Stimulated activated CD8-positive, alpha-beta memory T cell treated with anti-CD3 and anti-CD28 coated beads, Interleukin-4, amount 100 ng/mL, for 24 hours (primary cell): ENCODE results near the gene RRBP1.

Source experiments
- DNase-seq: peaks from one replicate; pipeline ENCODE4 v3.0.0-alpha.2; 2020; ENCODE audit warnings: low read depth

The RRBP1 gene

DNA sequence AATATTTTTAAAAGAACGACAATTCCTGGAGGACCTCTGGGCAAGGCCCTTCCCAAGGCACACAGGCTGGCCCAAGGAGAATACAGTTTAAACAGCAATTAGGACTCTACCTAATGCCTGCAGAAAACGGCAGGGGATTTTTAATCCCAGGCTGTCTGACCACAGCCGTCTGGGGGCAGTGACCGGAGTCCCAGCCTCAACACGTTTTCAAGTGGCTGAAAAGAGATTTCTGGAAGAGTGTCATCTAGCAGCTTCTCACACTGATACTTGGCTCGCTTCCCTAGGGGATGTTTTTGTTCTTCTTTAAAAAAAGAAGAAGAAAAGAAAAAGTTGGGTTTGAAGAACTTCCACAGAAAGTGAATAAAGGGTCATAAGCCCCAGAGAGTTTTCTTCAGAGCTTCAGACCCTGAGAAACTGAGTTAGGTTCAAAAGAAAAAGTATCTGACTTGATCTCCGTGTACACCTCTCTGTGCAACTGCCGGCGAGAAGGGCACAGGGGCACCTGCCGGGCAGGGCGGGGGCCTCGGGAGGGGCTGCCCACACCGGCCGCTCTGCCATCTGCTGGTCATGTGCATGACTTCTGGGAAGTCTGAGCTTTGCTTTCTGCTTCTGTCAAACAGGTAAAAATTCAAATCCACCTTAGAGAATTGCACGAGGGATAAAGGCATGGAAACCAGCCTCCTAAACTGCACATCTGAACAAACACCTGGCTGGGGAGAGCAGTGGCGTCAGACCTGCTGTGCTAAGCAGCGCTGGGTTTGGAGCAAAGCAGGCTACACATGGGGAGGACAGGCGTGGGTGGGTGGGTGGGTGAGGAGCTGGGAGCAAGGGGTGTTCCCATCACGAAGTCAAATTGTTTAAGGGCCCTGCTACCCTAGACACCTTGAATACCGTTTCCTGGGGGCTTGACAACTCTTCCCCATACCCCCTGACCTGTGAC is 33.0 kb downstream of the RRBP1 start:
- peak; percentile 8 for DNase-seq

DNA sequence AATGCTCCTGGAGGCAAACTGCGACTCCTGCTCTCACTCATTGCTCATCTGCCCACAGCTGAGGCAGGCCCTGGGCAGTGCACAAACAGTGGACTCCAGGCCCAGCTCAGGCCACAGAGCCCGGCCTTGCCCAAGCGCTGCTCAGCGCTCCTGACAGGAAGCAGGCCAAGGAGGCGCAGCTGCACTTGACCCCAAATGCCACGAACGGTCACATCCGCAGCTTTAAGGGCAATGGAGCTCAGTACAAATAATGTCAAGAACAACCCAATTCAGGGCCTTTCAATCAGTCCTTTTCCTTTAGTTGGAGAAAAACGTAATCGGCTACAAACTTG is 33.8 kb downstream of the RRBP1 start:
- DNase-seq, result no peak

DNA sequence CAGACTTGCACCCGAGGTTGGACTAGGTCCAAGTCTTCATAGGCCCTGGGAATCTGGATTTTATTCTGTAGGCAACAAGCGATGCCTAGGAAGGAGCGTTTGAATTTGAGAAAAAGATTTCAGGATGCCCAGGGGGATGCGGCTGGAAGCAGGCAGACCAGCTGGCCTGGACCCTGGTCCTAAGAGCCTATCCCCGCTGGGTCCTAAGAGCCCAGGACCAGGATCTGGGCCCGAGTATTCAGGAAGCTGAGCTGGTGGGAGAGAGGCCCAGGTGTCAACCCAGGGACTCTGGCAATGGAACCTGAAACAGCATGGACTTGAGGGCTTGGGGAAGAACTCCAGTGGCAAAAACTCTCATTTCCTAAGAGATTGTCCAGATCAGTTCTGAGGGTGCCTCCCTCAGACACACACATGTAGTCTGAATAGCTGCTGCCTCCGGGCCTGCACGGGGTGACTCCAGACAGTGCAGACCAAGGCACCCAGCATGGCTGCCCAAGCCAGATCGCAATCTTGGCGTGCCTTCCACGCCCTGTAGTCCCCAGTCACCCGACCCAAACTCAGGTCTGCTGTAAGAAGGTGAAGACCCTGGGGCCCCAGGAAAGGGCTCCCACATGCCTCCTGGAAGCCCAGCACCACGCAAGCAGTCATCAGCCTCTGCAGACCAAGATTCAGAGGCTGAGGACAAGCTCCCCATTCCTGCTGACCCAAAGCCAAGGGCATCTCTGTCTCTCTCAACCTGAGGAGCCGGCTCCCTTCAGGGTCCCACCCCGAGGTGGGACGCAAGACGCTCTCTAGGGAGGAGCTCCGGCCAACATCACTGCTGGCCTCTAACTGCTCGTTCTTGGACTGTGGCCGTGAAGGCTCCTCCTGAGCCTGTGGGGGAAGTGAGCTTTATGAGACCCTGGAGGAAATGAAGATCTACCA is 34.4 kb downstream of the RRBP1 start:
- no peak for DNase-seq

DNA sequence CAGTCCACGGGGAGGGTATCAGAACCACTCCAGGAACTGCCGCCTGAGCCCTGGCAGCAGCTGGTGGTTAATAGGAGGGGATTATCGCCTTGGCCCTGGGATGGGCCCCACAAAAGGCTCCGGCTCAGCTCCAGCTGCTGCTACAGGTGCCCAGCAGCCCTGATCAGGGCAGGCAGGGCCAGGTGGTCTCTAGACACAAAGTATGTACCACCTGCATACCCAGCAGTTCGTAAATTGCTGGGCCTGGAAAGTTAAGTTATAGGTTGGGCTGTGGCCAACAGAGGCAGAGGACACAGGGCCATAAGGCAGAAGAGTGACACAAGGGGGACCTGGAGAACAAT is 35.1 kb downstream of the RRBP1 start:
- no peak for DNase-seq

DNA sequence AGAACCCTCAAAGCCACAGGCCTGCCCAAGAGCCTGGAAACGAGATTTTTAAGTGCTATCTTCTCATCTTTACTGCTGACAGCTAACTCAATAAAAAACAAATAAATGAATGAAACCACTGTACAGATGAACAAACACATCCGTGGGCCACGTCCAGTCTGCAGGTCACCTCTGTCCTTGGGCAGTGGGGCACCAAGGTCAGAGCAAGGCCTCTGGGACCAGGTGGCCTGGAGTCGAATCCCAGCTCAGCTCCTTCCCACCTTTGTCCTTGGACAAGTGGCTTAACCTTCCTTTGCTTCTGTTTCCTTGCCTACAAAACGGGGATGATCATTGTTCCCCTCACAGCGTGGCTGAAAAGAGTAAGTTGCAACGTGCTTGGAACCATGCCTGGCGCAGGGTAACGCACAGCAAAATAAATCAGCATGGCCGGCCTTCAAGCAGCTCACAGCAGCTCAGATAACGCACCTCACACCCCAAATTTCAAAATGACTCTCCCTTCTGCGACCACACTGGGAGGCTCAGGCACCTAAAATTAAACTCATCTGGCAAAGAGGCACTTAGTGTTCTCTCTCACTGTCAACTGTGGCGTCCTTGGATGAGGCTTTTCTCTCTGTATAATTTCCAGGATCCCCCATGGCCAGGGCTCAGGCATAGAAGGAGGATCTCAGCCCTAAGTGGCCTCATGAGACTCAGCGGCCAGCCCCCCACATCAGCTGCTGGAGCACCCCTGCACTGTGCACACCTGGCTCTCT is 35.7 kb downstream of the RRBP1 start:
- no peak for DNase-seq

DNA sequence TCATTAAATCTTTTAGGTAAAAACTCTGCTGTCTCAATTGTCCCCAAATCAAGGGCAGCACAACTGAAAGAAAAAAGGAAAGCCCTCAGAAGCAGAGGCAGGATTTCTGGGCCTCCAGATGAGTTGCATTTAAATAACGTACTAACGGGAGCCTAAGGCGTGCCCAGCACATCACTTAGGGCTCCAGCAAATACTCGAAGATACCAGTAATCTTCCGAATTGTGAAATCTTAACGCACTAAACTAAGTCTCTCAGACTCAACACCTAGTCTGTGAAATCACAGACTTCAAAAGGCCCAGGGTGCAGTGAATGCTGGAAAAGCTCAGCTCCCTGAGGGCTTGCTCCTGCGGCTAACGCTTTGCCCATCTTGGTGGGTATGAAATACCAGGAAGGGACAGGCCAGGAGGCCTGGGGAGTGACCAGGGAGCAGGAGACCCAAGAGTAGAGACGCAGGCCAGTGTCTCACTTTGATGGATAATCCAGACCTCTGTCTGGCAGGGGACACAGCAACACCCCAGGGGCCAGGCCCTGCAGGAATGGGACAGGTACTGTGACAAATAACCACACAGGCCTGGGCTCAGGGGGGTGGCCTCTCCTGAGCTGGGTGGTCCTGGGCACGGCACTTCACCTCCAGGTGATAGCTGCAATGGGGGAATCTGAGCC is 36.4 kb downstream of the RRBP1 start:
- no peak for DNase-seq

DNA sequence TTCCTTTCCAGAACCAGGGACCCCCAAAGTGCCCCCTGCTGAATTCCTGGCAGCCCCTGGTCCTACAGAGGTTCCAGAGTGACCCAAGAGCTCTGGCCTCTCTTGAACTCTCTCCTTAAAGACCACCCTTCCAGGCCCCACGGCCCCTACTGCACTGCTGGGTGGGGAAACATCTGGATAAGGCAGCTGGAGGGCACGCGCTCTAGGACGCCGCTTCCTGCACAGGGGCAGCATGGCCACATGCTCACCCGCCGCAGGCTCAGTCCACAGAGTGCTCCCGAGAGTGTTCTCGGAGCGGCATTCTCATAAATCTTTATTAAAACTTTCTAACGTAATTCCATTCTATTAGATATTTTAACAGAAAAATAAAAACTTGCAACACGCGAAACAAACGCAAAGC is 37.0 kb downstream of the RRBP1 start:
- DNase-seq, result no peak

DNA sequence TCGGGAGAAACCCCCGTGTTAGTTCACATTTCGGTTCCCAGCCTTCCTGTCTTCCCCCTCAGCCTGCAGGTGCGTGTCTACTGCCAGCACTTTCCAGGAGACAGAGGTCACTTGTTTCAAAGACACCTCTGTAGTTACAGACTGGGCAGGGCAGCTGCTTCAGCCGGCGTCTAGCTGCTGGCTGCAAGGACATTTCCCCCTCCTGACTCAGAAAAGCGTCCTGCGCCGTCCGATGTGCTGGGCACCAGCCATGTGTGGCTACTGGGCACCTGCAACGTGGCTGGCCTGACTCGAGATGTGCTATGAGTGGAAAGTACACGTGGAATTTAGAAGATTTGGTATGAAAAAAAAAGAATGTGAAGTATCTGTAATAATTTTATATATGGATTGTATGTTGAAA is 37.6 kb downstream of the RRBP1 start:
- DNase-seq, result no peak

DNA sequence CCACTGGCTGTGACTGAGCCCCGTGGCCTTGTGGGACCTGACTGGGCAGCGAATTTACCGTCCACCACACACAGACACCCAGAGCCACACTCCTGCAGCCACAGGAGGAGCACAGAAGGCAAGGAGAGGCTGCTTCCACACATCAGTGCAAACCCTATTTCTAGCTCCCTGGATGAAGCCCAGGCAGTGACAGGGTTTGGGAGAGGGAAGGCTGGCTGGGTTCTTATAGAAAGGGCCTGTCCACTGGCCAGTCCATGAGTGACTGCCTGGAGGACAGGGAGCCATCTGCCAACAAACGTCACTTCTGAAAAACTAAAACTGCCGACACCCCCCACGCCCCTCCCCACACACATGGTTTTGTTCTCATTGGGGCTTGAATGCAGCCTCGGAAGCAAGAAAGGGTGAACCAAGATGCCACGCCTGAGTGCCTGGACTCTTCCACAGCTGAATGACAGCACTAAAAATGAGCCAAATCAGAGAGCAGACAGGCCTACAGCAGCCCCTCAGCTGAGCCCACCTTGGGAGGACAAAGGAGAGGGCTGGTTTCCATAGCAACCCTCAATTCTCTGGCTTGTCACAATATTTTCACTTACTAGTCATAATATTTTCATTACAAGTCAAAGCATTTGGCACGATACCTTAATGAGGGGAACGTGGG is 38.4 kb downstream of the RRBP1 start:
- no peak for DNase-seq

DNA sequence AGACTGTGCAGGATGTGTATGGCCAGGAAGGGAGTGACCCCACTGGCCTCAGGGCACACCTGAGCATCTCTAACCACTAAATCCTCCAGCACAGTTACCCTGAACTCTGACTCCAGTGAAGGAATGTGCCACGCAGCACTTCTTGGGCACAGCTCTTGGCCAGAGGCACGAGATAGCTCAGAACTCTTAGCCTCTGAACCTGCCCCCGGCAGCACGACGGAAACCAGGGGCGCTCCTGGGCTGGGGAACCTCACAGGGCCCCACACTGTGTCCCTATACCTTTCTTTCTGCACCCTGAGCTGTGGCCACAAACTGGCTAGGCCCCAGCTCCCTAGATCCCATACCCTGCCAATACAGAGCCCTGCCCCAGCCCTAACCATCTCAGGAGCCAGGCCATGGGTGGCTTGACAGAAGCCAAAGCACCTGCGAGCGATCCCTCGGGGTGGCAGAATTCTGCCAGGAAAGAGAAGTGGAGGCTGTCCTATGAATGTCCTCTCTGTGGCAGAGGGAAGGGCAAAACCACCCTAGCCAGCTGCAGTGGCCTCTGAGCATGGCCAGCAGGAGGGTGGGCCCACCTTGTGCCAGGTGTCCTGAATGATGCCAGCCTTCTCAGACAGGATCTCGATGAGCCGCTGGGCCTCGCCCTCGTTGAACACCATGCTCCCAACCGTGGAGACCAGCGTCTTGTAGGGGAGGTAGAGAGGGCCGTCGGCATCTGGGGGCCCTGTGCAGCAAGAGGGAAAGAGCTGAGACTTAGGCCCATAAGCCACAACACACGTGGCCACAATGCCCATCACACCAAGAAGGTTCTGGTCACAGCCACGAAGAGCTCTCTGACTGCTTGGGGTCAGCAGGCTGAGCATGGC is 39.4 kb downstream of the RRBP1 start:
- no peak for DNase-seq

DNA sequence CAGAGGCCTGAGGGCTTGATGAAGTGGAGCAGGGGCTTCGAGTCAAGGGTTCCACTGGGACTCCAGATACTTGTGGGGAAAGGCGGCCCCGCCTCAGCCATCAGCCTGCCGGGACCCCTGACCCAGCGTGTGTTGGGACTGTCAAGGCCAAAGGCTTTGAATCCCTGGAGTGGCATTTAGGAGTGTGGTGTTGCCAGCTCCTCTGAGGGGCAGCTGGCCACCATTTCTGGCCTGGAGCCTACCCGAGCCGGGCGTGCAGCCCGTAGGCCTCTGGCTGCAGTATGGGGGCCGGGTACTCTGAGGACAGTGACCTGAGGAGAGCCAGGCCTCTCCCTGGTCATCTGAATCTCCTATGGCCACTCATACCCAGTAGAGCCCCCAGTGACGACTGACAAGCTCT is 40.0 kb downstream of the RRBP1 start:
- DNase-seq, result no peak

DNA sequence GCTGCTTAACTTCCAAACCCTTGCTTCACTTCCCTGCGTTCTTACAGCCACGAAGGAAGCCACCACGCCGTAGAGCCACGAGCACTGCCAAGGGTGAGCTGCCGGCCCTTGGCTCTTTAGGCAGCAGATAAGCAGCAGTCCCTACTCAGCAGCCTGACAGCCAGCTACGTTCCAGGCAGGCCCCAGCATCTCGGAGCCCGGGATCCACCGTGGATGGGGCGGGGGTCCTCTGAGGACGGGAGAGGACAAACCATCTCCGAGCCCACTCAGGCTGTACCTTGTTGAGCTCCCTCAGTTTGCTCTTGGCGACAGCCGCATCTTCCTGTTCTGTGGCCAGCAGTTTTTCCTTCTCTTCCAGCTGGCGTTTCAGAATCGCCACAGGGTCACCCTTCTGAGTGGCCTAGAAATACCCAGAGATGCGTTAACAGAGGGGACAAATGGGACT is 40.5 kb downstream of the RRBP1 start:
- no peak for DNase-seq

DNA sequence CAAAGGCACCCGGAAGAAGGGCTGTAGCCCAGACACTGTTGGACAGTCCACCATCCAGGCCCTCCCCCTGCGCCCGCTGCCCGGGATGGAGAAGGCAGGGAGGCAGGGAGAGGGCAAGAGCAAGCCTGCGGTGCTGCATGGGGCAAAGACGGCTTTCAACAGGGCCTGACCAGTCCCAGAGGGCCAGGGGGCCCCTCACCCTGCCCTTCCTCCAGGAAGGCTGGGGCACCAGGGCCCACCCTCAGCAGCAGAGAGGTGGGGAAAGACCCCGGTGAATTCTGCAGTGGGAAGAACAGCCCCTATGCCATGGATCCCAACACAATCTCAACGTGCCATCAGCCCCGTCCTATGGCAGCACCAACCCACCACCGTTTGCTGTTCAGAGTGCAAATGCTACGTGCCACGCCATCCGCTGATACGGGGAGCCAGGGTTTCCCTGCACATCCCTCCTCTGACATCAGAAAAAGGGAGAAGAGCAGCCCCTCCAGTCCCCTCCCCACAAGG is 41.1 kb downstream of the RRBP1 start:
- no peak for DNase-seq

DNA sequence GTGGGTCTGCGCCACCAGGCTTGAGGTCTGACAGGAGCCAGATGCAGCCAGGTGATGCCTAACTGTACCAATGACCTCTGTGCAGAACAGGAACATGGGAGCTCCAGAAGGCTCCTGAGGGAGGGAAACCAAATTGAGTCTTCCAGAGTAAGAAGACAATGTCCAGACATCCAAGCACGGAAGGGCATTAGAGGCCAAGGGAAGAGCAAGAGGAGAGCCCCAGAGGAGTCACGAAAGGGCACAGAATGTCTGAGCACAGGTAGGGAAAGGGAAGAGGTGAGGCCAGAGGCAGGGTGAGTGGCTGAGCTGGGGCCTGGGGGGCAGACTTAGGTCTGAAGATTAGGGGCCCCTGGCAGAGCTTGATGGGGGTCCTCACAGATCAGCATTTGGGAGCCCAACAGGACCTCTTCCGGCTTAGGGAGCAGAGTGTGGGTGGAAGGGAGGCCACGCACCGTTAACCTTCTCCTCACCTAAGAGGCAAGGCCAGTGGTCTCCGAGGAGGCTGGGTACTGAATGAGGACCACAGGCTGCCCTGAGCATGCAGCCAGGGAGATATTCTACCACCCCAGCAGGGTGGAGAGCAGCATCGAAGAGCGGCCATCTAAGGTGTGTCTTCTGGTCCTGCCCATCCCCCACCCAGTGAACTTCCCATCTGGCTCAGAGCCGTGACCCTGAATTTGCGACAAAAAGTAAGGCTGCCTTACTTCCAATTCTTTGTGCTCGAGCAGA is 41.7 kb downstream of the RRBP1 start:
- DNase-seq, result no peak

DNA sequence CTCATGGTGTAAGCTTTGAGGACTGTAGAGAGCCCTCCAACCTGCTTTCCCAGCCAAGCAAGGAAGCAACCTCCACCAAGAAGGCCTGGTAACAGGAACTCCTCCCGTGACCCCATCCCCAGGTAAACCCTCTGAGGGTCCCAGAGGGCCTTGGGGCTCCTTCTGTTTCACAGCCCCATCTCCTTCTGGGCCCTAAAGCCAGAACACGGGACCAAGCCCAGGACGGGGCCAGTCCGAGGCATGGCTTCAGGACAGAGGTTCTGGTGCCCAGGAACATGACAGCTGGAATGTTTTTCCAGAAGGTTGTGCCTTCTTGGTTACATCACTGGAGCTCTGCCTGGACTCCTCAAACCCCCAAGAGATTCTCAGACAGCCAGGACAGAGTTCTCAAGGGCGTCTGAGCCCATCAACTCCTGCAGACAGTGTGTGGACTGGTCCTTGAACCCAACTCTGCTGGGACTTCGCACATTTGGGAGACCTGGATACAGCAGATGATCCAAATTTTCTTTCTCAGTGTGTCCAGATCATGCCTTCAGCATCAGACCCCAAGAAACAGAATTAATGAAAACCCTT is 43.1 kb downstream of the RRBP1 start:
- no peak for DNase-seq

DNA sequence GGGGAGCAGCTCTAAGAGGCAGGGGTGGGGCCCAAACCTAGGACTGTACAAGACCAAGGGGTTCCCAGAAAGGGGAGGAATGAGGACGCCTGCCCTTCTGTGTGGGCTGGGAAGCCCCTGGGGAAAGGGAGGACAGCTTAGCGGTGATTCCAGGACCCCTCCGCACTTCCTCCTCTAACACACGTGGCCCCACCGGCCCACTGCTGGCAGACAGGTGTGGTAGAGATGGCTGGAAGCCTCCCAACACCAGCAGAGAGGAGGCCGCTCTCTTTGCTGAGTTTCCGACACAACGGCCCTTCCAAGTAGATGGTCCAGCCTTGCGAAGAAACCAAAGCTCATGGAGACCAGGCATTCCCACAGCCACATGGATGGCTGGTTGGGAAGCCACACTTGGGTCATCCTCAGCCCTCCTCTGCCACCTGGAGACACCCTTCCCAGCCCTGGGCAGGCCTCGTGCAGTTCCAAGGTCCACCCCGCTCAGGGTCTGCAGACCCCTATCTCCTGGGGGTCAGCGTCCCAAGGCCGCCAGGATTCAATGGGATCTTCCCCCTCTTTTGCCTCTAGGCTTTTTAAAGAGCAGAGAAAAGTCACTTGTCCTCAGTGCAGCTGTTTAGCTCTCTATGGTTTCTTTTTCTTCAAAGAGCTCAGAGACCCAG is 43.9 kb downstream of the RRBP1 start:
- DNase-seq, result no peak

DNA sequence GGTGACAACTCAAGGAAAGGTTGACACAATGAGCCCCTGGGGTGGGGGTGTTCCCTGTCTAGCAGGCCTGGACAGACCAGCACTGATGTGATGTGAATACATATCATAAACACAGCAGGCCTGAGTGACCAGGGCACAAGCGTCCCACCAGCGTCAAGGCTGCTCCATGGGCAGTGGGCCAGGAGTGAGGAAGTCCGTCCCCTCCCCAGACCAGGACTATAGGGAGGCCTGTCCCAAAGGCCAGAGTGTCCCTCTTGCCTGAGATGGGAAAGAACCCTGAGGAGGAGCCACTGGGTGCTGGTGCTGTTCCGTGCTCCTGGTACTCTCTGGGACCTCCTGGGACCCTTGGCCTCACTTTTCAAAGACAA is 44.6 kb downstream of the RRBP1 start:
- DNase-seq, result no peak

DNA sequence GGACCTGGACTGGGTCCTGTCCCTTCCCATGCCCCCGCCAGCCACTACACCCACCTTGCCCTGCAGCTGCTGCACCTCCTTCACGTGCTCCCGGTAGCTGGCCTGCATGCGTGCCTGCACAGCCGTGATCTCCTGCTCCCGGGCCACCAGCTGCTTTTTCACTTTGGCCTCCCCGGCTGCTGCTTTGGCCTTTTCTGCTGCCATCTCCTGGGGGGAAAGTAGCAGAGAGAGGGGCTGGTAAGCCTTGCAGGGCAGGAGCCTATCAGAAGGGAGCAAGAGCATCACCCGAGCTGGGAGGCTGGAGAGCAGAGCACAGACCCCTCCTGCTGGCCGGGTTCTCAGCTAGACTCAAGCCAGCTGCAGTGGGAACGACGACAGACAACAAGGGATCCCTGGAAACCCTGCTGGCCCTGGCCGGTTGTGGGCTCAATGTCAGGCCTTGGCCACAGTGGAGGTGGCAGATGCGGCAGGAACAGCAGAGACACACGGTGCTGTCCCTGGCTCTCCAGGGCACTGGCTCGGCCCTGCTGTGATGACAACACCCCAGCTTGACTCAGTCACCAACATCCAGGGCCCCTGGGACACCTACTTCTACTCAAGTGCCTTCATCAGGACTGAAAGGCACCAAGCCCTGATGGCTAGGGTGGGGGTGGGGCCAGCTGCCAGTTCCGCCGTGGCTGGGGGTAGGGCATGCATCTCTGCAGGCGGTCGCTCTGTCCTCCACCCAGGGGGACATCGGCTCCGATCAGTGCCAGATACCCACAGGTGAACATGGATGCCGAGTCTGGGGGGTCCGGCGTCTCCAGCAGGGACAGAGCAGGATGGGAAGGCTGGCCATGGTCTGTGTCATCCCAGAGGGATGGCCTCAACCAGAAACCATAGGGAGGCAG is 45.3 kb downstream of the RRBP1 start:
- DNase-seq, result no peak
